Peyer's patch (tissue), 4 donors: ENCODE data around the gene TMEM52.

Experiments
- POLR2A ChIP-seq, 2 donors: fragments of 450-650 bp; IDR thresholded peaks; one replicate each; pipeline ENCODE4 v1.5.1; 2017; ENCODE audit warnings: antibody characterized with exemption in 2 of 2, mild to moderate bottlenecking in 2 of 2, moderate library complexity in 2 of 2
- TF ChIP-seq, protein P1 (sequence below), 6 experiments: fragments of 450-650 bp in 4 of 6; fragments of 200-600 bp in 2 of 6; sonication (generic) in 1 of 6; IDR thresholded peaks; one replicate each; pipeline ENCODE4 v1.5.1; 2017 to 2019; ENCODE audit warnings: antibody characterized with exemption in 6 of 6, mild to moderate bottlenecking in 3 of 6, moderate library complexity in 1 of 6

DNA sequence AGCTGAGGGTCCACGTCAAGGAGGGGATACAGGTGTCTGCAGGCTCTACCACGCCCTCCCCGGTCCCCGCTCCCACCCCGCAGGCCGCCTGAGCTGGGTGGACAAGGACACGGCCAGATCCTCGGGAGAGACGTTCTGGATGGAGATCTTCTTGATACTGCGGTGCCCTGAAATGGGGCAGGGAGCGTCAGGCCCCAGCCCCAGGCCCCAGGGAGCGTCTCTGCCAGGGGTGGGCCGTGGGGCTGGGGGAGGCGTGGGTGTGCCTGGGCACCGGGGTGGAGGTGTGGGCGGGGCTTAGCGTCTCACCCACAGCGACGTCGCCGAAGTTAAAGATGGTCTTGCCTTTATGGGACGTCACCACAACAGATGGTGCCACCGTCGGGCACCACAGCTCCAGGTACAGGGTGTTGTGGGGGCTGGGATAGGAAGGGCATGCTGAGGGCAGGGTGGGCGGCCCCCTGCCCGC, 7.3 kb upstream of the TMEM52 start:
- TF ChIP-seq, protein P1, sequence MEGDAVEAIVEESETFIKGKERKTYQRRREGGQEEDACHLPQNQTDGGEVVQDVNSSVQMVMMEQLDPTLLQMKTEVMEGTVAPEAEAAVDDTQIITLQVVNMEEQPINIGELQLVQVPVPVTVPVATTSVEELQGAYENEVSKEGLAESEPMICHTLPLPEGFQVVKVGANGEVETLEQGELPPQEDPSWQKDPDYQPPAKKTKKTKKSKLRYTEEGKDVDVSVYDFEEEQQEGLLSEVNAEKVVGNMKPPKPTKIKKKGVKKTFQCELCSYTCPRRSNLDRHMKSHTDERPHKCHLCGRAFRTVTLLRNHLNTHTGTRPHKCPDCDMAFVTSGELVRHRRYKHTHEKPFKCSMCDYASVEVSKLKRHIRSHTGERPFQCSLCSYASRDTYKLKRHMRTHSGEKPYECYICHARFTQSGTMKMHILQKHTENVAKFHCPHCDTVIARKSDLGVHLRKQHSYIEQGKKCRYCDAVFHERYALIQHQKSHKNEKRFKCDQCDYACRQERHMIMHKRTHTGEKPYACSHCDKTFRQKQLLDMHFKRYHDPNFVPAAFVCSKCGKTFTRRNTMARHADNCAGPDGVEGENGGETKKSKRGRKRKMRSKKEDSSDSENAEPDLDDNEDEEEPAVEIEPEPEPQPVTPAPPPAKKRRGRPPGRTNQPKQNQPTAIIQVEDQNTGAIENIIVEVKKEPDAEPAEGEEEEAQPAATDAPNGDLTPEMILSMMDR (IDR thresholded peaks at IDR 0.05) = no peak
- no peak for TF ChIP-seq POLR2A (IDR thresholded peaks at IDR 0.05)
